Fibroblast of peridontal ligament (primary cell): ENCODE data around the gene ECHDC3.
A peak's percentile ranks its signal among the peaks of the same experiment; 100 is the strongest.

Experiments used
- DNase-seq: peaks from one replicate; pipeline ENCODE4 v3.0.0-alpha.2; 2010; ENCODE audit errors: extremely low read depth

The ECHDC3 gene

GRCh38 chr10:11776080-11776479, 33.9 kb downstream of the ECHDC3 start:
- no peak for DNase-seq

- no peak for DNase-seq
Measured at GRCh38 chr10:11781114-11781513, 38.9 kb downstream of the ECHDC3 start.

- peak; percentile 76 for DNase-seq
Measured at GRCh38 chr10:11782793-11783557, 40.8 kb downstream of the ECHDC3 start.

DNA sequence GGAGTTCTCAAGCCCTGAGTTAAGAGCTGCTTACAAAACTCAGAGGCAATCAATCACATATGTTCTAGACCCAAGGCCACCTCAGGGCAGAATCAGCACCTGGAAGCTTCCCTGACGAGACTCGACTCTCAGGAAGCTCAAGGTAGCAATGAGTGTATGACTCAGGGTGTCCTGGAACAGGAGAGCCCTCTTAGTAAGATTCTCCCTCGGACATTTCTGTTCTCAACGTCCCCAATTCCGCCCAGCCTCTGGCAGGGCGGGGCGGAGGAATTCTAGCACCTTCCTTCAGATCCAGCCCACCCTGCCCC, 41.3 kb downstream of the ECHDC3 start:
- DNase-seq: no peak

- no peak for DNase-seq
Measured at GRCh38 chr10:11787374-11787773, 45.2 kb downstream of the ECHDC3 start.

DNA sequence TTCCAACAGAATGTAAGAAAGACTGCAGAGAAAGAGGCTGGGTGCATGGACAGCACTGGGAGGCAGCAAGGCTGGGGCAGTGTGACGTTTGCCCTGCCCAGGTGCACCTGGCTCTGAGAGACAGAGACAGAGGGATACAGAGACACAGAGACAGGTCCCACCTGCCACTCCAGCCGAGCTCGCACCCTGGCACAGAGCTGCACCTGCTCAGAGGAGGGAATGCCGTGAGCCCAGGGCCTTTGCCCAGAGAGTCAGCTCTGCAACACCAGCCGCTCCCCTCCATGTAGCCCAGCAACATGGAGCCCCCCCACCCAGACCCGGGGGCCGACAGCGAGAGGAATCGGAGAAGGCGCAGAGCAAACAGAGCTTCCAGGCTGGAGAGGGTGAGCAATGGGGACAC, 45.7 kb downstream of the ECHDC3 start:
- no peak for DNase-seq

- no peak for DNase-seq
Measured at GRCh38 chr10:11789306-11789705, 47.1 kb downstream of the ECHDC3 start.

- DNase-seq: no peak
Measured at GRCh38 chr10:11789956-11790355, 47.8 kb downstream of the ECHDC3 start.

DNA sequence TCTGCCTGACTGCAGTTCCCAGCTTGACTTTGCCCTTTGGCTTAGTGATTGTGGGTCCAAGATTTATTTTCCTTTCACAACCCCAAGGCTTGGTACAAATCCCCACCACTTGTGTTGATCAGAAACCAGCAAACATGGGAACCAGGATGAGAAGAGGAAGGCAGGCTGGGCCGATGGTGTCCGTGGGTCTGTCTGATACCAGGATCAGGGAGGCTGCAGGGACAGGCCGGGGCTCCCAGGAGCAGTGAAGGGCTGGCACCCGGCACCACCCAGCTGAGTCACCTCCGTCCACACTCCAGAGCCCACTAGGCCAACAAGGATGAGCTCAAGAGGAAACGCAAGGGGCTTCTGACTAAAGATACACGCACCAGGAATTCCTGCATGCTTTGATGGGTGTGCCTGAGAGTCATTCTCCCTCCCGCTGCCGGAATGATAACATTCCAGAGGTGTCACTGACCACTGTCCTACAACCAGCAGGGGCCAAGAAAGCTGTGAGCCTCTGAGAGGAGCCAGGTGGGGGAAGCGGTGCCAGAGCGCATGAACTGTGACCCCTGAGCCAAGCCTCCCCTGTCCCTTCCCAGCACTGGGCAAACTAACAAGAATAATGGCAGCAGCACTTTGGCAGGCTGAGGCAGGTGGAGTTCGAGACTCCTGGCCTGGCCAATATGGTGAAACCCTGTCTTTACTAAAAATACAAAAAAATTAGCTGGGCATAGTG, 51.7 kb downstream of the ECHDC3 start:
- no peak for DNase-seq

DNA sequence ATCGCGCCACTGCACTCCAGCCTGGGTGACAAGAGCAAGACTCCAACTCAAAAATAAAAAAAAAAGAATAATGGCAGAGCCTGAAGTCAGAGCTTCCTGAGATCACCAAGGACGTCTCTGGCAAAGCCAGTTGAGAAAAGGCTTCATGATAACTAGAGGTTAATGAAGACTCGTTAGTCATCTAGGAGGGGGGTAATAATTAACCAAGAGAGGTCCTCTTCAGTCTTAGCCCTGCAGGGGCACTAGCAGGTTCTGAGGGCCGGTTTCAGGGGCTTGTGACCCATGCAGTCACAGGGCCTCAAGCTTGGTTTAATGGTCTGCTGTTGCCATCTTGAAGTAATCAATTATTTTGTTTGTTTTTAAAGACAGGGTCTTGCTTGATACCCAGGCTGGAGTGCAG, 52.4 kb downstream of the ECHDC3 start:
- no peak for DNase-seq

DNA sequence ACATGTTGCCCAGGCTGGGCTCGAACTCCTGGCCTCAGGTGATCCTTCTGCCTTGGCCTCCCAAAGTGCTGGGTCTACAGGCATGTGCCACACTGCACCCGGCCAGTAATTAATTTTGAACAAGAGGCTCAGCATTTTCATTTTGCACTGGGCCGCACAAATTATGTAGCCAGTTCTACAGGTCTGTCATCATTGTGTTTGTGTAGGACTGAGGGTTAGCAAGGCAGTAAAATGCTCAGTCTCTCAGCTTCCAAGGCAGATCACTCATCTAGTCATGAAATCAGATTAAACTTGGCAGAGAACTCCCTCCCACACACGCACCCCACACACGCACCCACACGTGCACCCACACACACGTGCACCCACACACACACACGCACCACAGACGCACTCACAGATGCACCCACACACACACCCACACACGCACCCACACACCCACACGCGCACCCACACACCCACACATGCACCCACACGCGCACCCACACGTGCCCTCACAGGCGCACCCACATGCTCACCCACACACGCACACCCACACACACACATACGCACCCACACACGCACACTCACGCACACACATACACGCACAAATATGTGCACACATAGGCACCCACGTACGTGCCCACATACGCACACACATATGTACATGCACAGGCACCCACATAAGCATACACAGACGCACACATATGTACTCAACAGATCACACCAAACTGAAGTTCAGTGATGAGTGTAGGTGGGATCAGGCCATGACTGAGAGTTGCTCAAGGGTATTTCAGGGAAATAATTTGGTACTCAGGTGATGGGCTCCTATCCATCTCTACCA, 53.1 kb downstream of the ECHDC3 start:
- no peak for DNase-seq

DNA sequence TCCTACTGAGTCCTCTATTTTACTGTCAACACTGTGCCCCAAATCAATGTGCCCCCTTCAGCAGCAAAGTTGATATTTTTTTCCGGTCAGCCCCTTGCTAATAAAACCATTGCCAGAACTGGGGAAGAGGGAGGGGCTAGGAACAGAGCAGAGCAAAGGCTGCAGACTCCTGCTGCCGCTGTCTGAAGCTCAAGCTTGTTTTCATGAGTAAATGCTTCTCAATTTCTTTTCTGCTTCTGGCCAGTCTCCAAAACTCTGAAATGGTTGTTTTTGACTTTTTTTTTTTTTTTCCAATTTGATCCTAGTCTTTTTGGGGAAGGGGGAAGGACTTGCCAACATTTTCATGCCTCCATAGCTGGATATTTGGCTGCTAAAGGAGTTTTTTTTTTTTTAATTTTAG, 54.3 kb downstream of the ECHDC3 start:
- no peak for DNase-seq

DNA sequence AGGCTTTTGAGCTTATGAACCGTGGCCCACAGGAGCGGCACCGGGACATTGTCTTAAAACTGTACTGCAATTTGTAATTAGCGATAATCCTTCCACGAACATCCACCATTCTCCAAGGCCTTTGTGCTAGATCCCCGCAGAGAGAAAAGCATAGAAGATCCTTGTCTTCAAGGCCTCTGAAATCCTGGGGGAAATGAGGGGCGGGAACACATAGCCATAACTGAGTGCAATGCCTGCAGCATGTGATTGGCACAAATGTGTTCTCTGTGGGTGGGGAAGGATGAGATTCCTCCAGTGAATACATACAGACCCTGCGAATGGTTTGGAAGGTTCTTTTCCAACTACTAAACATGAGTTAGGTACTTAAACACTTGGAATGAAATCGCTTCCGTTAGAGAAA, 55.1 kb downstream of the ECHDC3 start:
- DNase-seq: no peak

DNA sequence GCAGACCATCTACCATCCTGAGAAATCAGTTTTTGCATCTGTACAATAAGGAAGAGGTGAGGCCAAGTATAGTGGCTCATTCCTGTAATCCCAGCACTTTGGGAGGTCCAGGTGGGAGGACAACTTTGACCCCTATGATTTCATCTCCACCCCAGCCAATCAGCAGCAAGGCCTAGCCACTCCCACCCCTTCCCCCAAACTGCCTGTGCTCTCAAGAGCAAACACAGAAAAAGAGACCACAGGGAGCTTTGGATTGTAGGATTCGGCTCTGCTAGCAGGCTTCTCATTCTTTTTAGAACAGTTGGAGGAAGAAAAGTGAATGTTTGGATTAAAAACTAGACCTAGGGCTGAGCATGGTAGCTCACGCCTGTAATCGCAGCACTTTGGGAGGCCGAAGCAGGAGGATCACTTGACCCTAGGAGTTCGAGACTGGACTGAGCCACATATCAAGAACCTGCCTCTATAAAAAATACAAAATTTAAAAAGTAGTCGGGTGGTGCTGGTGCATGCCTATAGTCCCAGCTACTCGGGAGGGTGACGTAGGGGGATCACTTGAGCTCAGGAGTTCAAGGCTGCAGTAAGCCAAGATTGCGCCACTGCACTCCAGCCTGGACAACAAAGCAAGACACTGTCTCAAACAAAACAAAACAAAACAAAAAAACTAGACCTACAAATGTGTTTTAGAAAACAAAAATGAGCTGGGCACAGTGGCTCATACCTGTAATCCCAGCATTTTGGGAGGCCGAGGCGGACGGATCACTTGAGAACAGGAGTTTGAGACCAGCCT, 55.9 kb downstream of the ECHDC3 start:
- no peak for DNase-seq

- DNase-seq: no peak
Measured at GRCh38 chr10:11798845-11799735, 56.9 kb downstream of the ECHDC3 start.

GRCh38 chr10:11799736-11800080, 57.5 kb downstream of the ECHDC3 start:
- no peak for DNase-seq

- DNase-seq: no peak
Measured at GRCh38 chr10:11804336-11804735, 62.2 kb downstream of the ECHDC3 start.

DNA sequence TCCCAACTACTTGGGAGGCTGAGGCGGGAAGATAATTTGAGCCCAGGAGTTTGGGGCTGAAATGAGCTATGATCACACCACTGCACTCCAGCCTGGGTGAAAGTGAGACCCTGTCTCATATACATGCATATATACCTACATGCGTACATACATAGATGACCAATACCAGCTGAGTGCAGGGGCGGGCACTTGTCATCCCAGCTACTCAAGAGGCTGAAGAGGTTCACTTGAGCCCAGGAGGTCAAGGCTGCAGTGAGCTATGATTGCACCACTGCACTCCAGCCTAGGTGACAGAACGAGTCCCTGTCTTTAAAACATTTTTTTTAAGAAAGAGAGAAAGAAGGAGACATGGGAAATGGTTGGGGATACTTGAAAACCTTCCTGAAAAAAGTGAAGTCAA, 63.6 kb downstream of the ECHDC3 start:
- DNase-seq: no peak

DNA sequence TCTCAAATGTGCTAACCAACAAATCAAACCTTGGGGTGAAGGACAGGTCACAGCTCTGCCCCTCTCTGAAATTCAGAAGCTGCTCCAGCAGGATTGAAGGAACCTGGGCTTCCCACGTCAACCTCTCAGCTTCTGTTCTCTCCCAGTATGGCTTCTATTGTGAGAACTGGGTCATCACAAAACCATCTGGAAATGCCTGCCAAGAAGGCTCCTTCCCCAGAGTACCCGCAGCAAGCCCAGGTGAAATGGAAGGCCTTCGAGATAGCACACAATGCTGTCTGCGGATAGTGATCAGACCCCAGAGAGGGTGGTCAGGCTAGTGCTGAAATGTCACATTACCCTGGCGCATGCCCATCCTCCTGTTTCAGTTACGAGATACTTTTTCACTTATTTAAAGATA, 64.5 kb downstream of the ECHDC3 start:
- no peak for DNase-seq

- DNase-seq: no peak
Measured at GRCh38 chr10:11808808-11809207, 66.6 kb downstream of the ECHDC3 start.

DNA sequence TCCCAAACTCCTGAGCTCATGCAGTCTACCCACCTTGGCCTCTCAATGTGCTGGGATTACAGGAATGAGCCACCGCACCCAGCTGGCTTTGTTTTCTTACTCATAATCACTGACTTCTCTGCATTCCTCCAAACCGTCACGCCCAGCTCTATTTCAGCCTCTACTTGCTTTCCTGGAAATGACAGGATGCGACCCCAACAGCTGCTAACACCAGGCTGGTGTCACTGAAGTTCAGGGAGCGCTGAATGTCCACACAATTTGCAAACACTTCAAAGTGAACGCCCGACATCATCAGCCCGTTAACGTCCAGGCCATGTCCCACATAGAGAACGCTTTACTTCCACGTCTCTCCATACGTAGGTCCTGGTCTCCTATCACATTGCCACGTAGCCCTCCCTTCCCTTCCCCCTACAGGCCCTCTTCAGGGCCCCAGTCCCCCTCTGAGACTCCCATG, 68.2 kb downstream of the ECHDC3 start:
- peak; percentile 25 for DNase-seq
